HG03571 (cell line): ENCODE results near the gene OXT.
"Not testable (repeated sequence)": the region's sequence is repeated elsewhere in the genome, so short reads cannot be mapped to it uniquely, and the experiment has no call there.

Source experiments
- ATAC-seq: cut with Tn5 transposase; IDR thresholded peaks from one replicate; pipeline ENCODE4 v1.9.1; 2021; ENCODE audit not compliant: unreplicated experiment

The OXT gene

DNA sequence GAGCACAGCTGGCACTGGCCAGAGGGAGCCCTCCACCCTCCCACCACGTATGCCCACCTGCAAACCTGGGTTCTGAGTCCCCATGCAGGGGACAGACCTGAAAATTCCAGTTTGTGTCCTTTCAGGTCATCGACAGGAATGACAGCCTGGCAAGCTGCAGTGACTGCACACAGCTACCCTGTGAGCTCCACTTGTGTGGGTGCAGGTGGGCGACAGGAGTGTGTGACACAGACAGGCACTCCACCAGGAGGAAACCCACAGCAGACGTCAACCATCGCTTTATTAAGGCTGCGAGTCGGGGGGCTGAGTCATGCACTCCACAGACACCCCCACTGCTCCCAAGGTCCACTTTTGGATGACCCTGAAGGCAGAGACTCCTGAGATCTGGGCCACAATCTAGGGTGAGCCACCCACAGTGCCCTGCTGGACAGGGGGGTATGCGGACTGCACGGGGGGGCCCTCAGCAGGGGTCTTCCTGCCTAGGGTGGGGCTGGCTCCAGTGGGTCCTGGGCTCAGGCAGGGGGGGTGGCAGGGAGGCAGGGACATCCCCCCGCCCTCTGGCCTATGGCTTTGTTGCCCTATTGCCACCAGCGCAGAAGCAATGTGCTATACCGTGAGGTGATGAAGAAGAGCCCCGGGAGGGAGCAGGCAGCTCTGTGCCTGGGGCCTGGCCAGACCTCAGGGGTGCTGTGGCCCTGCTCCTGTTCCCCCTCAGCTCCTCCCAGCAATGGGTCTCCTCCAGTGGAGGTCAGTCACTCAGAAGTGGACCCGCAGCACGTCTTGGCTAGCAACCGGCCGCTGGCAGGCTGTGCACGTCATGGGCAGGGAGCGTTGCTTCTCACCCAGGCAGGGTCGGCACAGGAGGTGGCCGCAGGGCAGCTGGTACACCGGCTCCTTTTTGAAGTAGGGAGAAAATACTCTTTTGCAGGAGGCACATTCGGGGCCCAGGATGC is 38.2 kb downstream of the OXT start:
- ATAC-seq = no peak

DNA sequence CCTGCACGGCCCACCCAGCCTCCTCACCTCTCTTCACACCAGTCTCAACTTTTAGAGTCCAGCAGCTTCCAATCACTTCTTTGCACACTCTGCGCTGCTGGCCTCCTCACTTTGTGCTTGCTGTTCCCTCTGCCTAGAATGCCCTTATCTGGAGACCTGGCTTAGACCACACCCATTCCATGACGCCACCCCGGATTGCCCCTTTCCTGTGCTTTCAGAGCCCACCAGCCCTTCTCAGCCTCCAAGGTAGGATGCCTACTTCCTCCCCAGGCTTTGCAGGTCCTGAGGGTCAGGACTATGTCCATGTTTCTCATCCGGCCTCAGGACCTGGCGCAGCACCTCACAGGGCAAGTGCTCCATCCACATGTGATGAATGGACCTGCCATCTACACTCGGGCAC is 40.1 kb downstream of the OXT start:
- no peak for ATAC-seq

DNA sequence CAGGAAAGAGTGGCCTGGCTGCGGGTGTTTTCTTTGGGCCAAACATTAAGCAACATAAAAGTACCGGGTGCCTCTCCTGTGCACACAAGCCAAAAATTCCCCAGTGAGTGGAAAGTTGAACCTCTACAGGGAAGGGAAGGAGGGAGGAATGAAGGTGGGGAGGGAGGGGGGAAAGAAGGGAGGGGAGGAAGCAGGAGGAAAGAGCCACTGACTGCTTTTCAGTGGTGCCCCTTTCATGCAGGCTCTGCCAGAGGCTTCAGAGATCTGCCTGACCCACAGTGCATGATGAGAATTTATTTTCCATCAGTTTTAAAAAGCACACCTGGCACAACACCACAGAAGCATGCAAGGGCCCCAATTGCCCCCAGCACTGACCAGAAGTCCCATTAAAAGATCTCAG is 40.6 kb downstream of the OXT start:
- ATAC-seq = no peak

DNA sequence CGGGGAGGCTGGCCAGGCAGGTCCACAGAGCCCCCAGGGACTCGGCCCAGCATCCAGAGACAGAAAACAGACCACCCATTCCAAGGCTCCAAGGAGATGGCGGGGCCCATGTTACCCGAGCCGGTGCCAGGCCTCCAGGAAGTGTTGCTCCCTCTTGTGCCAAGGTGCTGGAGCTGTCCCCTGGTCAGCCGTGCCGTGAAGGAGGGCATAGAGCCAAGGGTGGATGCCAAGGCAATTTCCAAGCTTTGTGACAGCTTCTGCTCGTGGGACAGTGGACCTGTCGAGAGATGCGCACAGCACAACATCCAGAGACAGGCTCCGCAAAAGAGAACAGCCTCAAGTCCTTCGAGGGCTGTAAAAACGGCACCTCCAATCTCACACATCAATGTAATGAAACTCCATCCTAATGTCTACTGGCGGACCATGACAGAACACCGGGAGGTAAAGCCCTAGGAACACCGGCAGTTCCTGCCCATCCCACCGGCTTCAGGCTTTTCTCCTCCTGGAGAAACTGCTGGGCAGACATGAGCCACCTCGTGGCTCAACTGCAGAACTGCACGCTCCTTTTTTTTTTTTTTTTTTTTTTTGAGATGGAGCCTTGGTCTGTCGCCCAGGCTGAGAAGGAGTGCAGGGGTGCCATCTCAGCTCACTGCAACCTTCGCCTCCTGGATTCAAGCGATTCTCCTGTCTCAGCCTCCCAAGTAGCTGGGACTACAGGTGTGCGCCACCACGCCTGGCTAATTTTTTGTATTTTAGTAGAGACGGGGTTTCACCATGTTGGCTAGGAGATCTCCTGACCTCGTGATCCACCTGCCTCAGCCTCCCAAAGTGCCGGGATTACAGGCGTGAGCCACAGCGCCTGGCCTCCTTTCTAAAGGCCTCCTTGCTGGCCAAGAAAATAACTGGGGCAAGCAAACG is 44.0 kb downstream of the OXT start:
- no peak for ATAC-seq

GRCh38 chr20:3116341-3116740 is 44.9 kb downstream of the OXT start:
- ATAC-seq = no peak

GRCh38 chr20:3117839-3118379 is 46.5 kb downstream of the OXT start:
- ATAC-seq = not testable (repeated sequence)

DNA sequence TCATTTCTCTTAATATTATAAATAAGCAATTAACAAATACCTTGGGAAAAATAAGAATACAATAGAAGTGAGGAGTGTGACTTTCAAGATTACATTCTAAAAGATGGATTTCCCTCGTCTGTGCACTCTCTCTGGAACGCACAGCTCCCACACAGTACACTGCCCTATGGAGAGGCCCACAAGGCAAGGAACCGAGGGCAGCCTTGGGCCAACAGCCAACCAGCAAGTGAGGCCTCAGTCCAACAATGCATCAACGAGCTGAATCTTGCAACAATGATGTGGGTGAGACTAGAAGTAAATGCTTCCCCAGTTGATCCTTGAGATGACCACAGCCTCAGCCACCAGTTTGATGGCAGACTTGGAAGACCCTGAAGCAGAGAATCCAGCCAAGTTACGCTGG is 47.6 kb downstream of the OXT start:
- no peak for ATAC-seq

- ATAC-seq = no peak
Observed at GRCh38 chr20:3121271-3121911, 50.0 kb downstream of the OXT start.
